HL-60 (cell line): ENCODE measurements around the gene SOWAHA.

Experiments used
- CTCF ChIP-seq: IDR thresholded peaks from one replicate; pipeline ENCODE4 v1.5.1; 2011; ENCODE audit warnings: low read length, control low read depth, inconsistent platforms; ENCODE audit not compliant: insufficient read depth
- GABPA ChIP-seq: IDR thresholded peaks from 2 replicates; pipeline ENCODE4 v1.6.1; 2012; ENCODE audit warnings: low read depth
- TF ChIP-seq, protein P1 (sequence below): IDR thresholded peaks from 2 replicates; pipeline ENCODE4 v1.6.1; 2012; ENCODE audit warnings: low read depth; ENCODE audit not compliant: insufficient replicate concordance

- no peak for TF ChIP-seq CTCF
- no peak for TF ChIP-seq GABPA
- TF ChIP-seq, protein P1, sequence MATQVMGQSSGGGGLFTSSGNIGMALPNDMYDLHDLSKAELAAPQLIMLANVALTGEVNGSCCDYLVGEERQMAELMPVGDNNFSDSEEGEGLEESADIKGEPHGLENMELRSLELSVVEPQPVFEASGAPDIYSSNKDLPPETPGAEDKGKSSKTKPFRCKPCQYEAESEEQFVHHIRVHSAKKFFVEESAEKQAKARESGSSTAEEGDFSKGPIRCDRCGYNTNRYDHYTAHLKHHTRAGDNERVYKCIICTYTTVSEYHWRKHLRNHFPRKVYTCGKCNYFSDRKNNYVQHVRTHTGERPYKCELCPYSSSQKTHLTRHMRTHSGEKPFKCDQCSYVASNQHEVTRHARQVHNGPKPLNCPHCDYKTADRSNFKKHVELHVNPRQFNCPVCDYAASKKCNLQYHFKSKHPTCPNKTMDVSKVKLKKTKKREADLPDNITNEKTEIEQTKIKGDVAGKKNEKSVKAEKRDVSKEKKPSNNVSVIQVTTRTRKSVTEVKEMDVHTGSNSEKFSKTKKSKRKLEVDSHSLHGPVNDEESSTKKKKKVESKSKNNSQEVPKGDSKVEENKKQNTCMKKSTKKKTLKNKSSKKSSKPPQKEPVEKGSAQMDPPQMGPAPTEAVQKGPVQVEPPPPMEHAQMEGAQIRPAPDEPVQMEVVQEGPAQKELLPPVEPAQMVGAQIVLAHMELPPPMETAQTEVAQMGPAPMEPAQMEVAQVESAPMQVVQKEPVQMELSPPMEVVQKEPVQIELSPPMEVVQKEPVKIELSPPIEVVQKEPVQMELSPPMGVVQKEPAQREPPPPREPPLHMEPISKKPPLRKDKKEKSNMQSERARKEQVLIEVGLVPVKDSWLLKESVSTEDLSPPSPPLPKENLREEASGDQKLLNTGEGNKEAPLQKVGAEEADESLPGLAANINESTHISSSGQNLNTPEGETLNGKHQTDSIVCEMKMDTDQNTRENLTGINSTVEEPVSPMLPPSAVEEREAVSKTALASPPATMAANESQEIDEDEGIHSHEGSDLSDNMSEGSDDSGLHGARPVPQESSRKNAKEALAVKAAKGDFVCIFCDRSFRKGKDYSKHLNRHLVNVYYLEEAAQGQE: no peak
Observed at GRCh38 chr5:132776938-132777208, 36.2 kb upstream of the SOWAHA start.
